Measurements from ENCODE around the gene IL17RB.

The IL17RB gene

GRCh38 chr3:53845881-53846133, 561 bp upstream of the IL17RB start:
- FAIRE-seq = no peak
- TF ChIP-seq, protein P1, sequence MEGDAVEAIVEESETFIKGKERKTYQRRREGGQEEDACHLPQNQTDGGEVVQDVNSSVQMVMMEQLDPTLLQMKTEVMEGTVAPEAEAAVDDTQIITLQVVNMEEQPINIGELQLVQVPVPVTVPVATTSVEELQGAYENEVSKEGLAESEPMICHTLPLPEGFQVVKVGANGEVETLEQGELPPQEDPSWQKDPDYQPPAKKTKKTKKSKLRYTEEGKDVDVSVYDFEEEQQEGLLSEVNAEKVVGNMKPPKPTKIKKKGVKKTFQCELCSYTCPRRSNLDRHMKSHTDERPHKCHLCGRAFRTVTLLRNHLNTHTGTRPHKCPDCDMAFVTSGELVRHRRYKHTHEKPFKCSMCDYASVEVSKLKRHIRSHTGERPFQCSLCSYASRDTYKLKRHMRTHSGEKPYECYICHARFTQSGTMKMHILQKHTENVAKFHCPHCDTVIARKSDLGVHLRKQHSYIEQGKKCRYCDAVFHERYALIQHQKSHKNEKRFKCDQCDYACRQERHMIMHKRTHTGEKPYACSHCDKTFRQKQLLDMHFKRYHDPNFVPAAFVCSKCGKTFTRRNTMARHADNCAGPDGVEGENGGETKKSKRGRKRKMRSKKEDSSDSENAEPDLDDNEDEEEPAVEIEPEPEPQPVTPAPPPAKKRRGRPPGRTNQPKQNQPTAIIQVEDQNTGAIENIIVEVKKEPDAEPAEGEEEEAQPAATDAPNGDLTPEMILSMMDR (IDR thresholded peaks at IDR 0.05; ENCODE audit: insufficient read depth, missing control alignments) = no peak
- no peak for DNase-seq (ENCODE audit: insufficient read length, low spot score)

DNA sequence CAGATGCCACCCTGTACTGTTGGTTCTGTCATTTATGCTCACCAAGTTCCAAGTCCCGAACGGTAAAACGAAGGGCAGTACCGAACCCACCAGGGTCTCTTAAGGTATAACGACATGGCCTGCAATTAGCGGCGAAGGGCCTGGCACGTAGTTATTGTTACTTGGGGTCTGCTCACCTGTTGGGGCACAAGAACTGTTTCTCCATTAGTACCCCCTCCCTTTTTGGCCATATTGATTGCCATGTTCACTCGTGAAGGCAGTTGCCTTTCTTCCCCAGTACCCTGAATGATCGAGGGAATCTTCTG, 435 bp downstream of the IL17RB start:
- no peak for FAIRE-seq
- no peak for DNase-seq (ENCODE audit: insufficient read length, low spot score)
- TF ChIP-seq, protein P1 (IDR thresholded peaks at IDR 0.05; ENCODE audit: insufficient read depth, missing control alignments) = no peak

- TF ChIP-seq, protein P1 (IDR thresholded peaks at IDR 0.05; ENCODE audit: insufficient read depth, missing control alignments) = no peak
- FAIRE-seq (no peak), DNase-seq (ENCODE audit: insufficient read length, low spot score) (no peak)
Observed at GRCh38 chr3:53849916-53850315, 3.5 kb downstream of the IL17RB start.

GRCh38 chr3:53850895-53851294, 4.5 kb downstream of the IL17RB start:
- no peak for DNase-seq (ENCODE audit: insufficient read length, low spot score)
- FAIRE-seq = no peak
- TF ChIP-seq, protein P1 (IDR thresholded peaks at IDR 0.05; ENCODE audit: insufficient read depth, missing control alignments) = no peak

GRCh38 chr3:53856964-53857363, 10.6 kb downstream of the IL17RB start:
- no peak for DNase-seq (ENCODE audit: insufficient read length, low spot score)
- TF ChIP-seq, protein P1 (IDR thresholded peaks at IDR 0.05; ENCODE audit: insufficient read depth, missing control alignments) = no peak
- no peak for FAIRE-seq

GRCh38 chr3:53858096-53858741, 11.9 kb downstream of the IL17RB start:
- DNase-seq (ENCODE audit: insufficient read length, low spot score) = no peak
- TF ChIP-seq, protein P1 (IDR thresholded peaks at IDR 0.05; ENCODE audit: insufficient read depth, missing control alignments) = no peak
- FAIRE-seq = no peak

GRCh38 chr3:53859178-53859577, 12.8 kb downstream of the IL17RB start:
- no peak for DNase-seq (ENCODE audit: insufficient read length, low spot score)
- FAIRE-seq = no peak
- TF ChIP-seq, protein P1 (IDR thresholded peaks at IDR 0.05; ENCODE audit: insufficient read depth, missing control alignments) = no peak

Data from D721Med (cell line).